Measurements from ENCODE around the gene SLC5A11.

DNA sequence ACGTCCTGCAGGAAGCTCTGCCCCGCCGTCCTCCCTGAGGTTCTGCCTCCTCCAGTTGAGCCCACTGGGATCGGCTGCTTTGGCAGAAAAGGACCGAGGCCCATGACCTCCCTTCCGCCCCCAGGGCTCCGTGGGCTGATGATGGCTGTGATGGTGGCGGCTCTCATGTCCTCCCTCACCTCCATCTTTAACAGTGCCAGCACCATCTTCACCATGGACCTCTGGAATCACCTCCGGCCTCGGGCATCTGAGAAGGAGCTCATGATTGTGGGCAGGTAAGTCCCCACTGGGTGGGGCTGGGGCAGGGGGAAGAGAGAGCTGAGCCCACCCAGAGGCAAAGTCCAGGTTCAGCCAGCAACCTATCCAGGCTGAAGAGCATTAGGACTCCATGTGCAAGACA, 61.1 kb downstream of the SLC5A11 start:
- no peak for TF ChIP-seq ZNF8 (CRISPR knock-in tag; IDR thresholded peaks at IDR 0.05)
- no peak for TF ChIP-seq ARNTL (CRISPR knock-in tag; IDR thresholded peaks at IDR 0.05; ENCODE audit: borderline replicate concordance, low read depth)
- no peak for TF ChIP-seq ZNF70 (CRISPR knock-in tag; IDR thresholded peaks at IDR 0.05)
- no peak for TF ChIP-seq OSR1 (CRISPR knock-in tag; IDR thresholded peaks at IDR 0.05)
- TF ChIP-seq ISL1 (CRISPR knock-in tag; IDR thresholded peaks at IDR 0.05): no peak
- no peak for TF ChIP-seq ZFP30 (CRISPR knock-in tag; IDR thresholded peaks at IDR 0.05)
- no peak for TF ChIP-seq PPARA (CRISPR knock-in tag; IDR thresholded peaks at IDR 0.05; ENCODE audit: borderline replicate concordance)
- no peak for TF ChIP-seq TCF4 (CRISPR knock-in tag; IDR thresholded peaks at IDR 0.05; ENCODE audit: borderline replicate concordance)
- TF ChIP-seq, protein P1, sequence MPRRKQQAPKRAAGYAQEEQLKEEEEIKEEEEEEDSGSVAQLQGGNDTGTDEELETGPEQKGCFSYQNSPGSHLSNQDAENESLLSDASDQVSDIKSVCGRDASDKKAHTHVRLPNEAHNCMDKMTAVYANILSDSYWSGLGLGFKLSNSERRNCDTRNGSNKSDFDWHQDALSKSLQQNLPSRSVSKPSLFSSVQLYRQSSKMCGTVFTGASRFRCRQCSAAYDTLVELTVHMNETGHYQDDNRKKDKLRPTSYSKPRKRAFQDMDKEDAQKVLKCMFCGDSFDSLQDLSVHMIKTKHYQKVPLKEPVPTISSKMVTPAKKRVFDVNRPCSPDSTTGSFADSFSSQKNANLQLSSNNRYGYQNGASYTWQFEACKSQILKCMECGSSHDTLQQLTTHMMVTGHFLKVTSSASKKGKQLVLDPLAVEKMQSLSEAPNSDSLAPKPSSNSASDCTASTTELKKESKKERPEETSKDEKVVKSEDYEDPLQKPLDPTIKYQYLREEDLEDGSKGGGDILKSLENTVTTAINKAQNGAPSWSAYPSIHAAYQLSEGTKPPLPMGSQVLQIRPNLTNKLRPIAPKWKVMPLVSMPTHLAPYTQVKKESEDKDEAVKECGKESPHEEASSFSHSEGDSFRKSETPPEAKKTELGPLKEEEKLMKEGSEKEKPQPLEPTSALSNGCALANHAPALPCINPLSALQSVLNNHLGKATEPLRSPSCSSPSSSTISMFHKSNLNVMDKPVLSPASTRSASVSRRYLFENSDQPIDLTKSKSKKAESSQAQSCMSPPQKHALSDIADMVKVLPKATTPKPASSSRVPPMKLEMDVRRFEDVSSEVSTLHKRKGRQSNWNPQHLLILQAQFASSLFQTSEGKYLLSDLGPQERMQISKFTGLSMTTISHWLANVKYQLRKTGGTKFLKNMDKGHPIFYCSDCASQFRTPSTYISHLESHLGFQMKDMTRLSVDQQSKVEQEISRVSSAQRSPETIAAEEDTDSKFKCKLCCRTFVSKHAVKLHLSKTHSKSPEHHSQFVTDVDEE (CRISPR knock-in tag; IDR thresholded peaks at IDR 0.05): no peak
- TF ChIP-seq RARB (CRISPR knock-in tag; IDR thresholded peaks at IDR 0.05): no peak
